Amygdala (tissue), 56 donors: Measurements from ENCODE around the gene ZSCAN16.
A peak's percentile ranks its signal among the peaks of the same experiment; 100 is the strongest.
"Not testable (repeated sequence)": the region's sequence is repeated elsewhere in the genome, so short reads cannot be mapped to it uniquely, and the experiment has no call there.

Experiments used
- DNase-seq, 56 donors: peaks; one replicate each; lab custom pipeline; 2025; lab: John Stamatoyannopoulos, UW

The ZSCAN16 gene

GRCh38 chr6:28124350-28124970, at the start of gene ZSCAN16:
Gene ZSCAN16, plus strand, starts transcription at chr6:28124609. Its CDS starts 835 bp downstream, at chr6:28125444.
- peak; percentile 10 to 87 (median 64) for DNase-seq

- no peak for DNase-seq
These were observed 46.4 kb upstream of the ZSCAN16 start for GRCh38 chr6:28078050-28078449.

- DNase-seq, result no peak
These were observed 45.6 kb upstream of the ZSCAN16 start for GRCh38 chr6:28078836-28079235.

DNA sequence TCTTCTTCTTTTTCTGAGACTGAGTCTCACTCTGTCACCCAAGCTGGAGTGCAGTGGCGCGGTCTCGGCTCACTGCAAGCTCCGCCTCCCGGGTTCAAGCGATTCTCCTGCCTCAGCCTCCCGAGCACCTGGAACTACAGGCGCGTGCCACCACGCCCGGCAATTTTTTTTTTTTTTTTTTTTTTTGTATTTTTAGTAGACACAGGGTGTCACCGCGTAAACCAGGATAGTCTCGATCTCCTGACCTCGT, 44.1 kb upstream of the ZSCAN16 start, which contains the start of gene ZNF165:
ZNF165 (plus strand) TSS at position 188 of the 250 bp plus-strand sequence. CDS start 4,913 bp downstream, outside the sequence.
- not testable (repeated sequence) for DNase-seq

DNA sequence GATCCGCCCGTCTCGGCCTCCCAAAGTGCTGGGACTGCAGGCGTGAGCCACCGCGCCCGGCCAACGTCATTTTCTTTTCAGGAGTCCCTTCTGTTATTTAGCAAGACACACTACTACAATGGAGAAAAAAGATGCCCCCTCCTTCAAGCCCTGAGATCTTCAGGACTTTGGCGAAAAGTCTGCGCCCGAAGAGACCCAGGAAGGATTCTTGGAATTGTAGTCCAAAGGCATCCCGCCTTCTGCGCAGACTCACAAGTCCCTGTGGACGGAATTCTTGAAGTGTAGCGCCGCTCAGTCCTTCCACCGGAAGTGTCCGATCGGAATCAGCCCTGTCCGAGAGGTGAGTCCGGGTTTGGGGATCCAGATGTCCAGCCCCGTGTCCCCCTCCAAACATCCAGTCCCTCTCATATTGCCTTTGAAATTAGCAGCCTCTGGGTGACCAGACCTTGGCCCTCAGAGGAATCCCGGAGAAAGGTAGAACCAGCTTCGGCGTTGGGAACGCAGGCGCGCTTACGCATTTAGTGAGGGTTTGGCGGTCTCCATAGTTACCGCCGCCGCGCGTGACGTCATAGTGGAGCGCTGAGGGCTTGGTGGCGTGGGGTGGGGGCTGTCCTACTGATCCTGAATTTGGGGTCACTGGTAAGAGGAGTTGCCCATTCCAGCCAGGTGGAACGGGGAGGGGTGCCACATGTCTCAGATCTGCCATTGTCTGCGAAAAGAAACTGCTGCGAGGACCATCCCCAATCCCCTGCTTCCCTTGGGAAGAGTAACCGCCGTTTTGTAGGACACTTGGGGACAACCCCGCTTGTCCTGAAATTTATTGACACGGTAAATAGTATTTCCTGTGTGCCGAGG, 43.6 kb upstream of the ZSCAN16 start:
- peak; percentile 68 to 97 (median 92) for DNase-seq

DNA sequence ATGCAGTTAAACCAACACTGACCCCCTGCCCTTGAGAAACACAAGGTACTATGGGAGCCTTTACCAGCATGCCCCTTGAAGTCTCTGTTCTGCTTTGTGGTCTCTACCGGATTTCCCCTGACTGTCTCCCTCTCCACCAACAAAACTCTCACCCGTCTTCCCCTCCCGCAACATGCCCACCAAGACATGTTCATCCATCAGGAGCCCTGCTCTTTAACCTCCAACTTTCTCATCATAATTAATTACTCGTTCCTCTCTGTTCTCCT, 43.0 kb upstream of the ZSCAN16 start:
- DNase-seq, result peak in 6 of 56 donors; percentile 18 to 42 (median 33)

DNA sequence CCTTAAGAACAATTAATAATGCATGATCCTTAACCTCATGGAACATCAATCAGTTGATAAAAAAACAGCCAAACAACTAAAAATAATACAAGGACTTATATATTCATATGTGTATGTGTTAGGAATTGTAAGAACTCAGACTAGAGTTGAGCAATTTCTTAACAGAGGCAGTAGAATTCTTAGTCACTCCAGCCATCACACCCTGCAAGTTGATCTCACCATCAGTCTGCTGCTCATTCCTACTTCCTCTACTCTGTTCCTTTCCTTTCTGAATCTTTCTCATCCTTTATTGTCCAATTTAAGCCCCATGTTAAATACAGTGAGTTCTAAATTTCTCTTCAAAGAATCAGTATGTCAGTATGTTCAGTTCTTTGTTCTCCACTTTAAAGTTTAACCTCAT, 41.5 kb upstream of the ZSCAN16 start:
- DNase-seq, result no peak

- DNase-seq, result no peak
These were observed 35.4 kb upstream of the ZSCAN16 start for GRCh38 chr6:28089054-28089453.

GRCh38 chr6:28090917-28091586, 33.4 kb upstream of the ZSCAN16 start:
- DNase-seq, result peak in 9 of 56 donors; percentile 2 to 29 (median 3)

DNA sequence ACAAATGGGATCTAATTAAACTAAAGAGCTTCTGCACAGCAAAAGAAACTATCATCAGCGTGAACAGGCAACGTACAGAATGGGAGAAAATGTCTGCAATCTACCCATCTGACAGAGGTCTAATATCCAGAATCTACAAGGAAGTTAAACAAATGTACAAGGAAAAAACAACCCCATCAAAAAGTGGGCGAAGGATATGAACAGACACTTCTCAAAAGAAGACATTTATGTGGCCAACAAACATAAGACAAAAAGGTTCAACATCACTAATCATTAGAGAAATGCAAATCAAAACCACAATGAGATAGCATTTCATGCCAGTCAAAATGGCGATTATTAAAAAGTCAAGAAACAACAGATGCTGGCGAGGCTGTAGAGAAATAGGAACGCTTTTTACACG, 22.2 kb upstream of the ZSCAN16 start:
- DNase-seq, result not testable (repeated sequence)

- DNase-seq, result not testable (repeated sequence)
These were observed 21.7 kb upstream of the ZSCAN16 start for GRCh38 chr6:28102699-28103098.

DNA sequence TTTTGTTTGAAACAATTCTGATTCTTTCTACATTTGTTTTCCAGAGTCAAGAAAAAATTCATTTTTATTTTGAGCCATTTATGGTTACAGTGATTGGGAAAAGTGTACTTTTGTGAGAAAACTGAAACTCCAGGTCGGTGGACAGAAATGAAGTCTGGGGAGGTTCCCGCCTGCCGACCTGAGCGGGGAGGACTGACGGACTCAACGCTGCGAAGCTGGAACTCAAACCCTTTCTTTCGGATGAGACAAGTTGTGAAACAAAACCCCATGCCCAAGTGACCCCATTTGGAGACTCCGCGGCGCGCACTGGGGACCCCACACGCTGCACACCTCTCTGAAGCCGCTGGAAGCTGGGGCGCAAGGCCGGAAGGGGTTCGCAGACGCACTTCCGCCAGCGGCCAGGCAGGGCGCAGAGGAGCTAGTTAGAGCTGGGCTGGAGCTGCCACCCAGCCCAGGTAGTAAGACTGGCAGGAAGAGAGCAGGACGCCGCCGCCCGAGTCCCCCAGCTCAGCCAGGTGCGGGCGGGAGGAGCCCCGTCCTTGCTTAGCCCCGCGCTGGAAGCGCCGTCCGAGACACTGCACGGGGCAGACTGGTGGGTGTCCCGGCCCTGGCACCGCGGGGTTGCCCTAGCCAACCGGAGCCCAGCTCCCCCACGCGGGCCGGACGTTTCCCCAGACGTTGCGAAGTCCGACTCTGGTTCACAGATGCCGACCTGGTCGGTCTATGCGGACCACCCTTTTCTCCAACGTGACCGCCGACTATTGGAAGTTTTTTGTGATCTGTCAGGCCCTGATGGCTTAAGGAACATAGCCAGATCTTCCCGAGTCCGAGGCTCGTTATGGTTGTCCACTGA, 19.8 kb upstream of the ZSCAN16 start:
- peak in 54 of 56 donors; percentile 7 to 85 (median 73) for DNase-seq

GRCh38 chr6:28105245-28105639, 19.2 kb upstream of the ZSCAN16 start:
- DNase-seq, result no peak

- DNase-seq, result peak in 24 of 56 donors; percentile 4 to 66 (median 16)
These were observed 16.9 kb upstream of the ZSCAN16 start for GRCh38 chr6:28107506-28107905.

- DNase-seq, result no peak
These were observed 12.4 kb upstream of the ZSCAN16 start for GRCh38 chr6:28111964-28112363.

DNA sequence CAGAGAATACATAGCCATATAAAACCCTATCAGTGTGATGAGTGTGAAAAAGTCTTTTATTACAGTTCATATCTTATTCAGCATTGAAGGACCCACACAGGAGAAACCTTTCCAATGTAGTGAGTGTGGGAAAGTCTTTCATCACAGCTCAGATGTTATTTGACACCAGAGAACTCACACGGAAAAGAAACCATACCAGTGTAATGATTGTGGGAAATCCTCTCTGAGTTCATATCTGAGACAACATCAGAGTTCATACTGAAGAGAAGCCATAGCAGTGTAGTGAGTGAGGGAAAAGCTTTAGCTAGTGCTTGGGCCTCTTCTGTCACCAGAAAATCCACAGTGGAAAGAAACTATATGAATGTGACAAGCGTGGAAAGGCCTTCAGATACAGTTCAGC, 8.6 kb upstream of the ZSCAN16 start:
- DNase-seq, result no peak

DNA sequence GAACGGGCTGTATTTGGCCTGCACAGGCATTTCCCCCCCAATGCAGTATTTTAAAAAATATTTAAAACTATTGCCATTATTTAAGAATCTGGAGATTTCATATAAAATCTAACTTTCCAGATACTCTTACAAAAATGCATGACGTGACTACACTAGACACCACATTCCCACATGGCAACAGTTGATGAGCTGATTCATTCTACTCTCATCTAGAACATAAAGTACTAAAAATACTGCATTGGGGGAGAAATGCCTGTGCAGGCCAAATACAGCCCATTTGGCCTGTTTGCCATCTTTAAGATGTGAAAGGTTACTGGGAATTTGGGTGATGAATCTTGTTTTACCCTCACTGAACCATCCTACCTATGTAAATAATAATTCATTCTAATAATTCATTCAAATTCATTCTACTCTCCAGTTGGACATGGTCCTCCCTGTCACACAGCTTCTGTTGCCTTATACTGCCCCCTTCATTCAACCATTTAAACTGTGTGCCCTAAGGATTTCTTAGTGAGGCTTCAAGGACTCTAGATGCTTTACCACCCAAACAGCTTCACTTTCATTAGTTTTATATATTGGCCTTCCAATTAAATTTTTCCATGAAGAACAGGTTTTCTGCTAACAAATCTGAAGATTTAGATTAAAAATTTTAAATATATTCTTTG, 6.9 kb upstream of the ZSCAN16 start:
- DNase-seq, result no peak

- DNase-seq, result no peak
These were observed 6.2 kb upstream of the ZSCAN16 start for GRCh38 chr6:28118217-28118616.

GRCh38 chr6:28121876-28122275, 2.5 kb upstream of the ZSCAN16 start:
- no peak for DNase-seq

DNA sequence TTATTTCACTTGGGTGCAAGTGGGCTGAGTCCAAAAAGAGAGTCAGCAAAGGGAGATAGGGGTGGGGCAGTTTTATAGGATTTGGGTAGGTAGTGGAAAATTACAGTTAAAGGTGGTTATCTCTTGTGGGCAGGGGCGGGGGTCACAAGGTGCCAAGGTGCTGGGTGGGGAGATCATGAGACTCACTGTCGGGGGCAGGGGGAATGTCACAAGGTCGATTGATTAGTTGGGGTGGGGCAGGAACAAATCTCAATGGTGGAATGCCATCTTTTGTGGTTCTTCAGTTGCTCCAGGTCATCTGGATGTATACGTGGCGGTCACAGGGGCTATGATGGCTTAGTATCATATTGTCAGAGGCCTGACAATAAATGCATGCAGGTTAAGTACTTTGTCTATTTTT, 2.1 kb upstream of the ZSCAN16 start:
- DNase-seq, result not testable (repeated sequence)
